ENCODE measurements around the gene LONP1. TPM values are rescaled to one million over a fixed set of nuclear protein-coding genes. Genes with fewer than 3 reads are reported as not detected.
"Not testable (repeated sequence)": the region's sequence is repeated elsewhere in the genome, so short reads cannot be mapped to it uniquely, and the experiment has no call there.

LONP1 gene
- total RNA-seq, 1 donor: 163 TPM

DNA sequence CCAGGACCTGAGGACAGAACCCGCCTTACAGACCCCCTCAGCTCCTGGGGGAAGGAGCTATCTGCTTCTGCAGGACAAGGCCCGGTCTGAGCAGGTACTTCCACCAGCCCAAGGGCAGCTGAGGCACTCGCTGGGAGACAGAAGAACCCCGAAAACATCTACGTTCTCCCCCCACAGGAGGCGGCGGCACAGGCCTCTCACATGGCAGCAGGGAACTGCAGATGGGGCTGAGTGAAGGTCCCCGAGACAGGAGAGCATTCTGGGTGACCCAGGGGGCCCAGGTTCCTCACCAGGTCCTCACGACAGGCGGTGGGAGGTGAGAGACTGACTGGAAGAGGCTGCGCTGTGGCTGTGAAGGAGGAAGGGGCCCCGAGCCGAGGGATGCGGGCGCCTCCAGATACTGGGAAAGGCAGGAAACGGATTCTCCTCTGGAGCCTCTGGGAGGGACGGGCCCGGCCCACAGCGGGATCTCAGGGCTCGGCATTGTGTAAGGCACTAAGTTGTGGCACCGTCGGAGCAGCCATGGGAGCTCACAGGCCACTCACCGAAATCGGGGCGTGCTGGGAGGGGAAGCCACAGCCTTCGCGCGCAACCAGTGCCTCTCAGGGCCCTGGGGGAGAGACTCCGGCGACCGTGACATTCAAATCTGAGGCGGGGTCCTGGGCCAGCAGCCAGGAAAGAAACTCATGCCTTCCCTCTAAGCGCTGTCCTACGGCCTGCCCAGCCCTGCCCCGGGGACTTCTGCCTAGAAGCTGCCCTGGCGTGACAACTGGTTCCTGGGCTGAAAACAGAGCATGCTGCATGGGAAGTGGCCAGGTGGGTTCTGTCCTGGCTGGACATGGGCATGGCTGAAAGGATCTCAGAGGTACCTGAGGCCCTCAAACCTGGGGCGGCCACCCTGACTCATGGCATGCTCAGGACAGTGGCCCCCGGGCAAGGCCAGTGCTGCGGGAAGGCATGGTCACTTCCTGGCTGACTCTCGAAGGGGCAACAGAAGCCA, 15.8 kb downstream of the LONP1 start:
- Histone ChIP-seq H3K9me3 (ENCODE audit: low read depth, low read length) (no peaks in the 10 kb centered on the region), H4K20me1 (ENCODE audit: insufficient read depth, low read length) (peaks cover 4% of the 10 kb centered on the region), H3K36me3 (ENCODE audit: insufficient read depth, low read length) (peaks cover 50% of the 10 kb centered on the region), H3K27ac (ENCODE audit: low read depth, low read length) (no peak overlapping the region), H2AFZ (ENCODE audit: low read length) (no peak overlapping the region), H3K27me3 (ENCODE audit: insufficient read depth, low read length) (no peaks in the 10 kb centered on the region), H3K4me3 (ENCODE audit: insufficient read depth, low read length) (no peak overlapping the region), H3K4me2 (ENCODE audit: insufficient read depth, low read length) (no peak overlapping the region), H3K4me1 (ENCODE audit: insufficient read depth, low read length) (no peaks in the 10 kb centered on the region), H3K79me2 (ENCODE audit: insufficient read depth, low read length) (peaks cover 11% of the 10 kb centered on the region)
- DNase-seq (ENCODE audit: insufficient read length, low spot score, missing footprints): peak; percentile 73
- TF ChIP-seq, protein P1, sequence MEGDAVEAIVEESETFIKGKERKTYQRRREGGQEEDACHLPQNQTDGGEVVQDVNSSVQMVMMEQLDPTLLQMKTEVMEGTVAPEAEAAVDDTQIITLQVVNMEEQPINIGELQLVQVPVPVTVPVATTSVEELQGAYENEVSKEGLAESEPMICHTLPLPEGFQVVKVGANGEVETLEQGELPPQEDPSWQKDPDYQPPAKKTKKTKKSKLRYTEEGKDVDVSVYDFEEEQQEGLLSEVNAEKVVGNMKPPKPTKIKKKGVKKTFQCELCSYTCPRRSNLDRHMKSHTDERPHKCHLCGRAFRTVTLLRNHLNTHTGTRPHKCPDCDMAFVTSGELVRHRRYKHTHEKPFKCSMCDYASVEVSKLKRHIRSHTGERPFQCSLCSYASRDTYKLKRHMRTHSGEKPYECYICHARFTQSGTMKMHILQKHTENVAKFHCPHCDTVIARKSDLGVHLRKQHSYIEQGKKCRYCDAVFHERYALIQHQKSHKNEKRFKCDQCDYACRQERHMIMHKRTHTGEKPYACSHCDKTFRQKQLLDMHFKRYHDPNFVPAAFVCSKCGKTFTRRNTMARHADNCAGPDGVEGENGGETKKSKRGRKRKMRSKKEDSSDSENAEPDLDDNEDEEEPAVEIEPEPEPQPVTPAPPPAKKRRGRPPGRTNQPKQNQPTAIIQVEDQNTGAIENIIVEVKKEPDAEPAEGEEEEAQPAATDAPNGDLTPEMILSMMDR (IDR thresholded peaks at IDR 0.05; ENCODE audit: extremely low read depth, low read depth, low read length): no peak

DNA sequence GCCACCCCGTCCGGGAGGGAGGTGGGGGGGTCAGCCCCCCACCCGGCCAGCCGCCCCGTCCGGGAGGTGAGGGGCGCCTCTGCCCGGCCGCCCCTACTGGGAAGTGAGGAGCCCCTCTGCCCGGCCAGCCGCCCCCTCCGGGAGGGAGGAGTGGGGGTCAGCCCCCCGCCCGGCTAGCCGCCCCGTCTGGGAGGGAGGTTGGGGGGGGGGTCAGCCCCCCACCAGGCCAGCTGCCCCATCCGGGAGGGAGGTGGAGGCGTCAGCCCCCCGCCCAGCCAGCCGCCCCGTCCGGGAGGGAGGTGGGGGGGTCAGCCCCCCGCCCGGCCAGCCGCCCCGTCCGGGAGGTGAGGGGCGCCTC, 17.9 kb downstream of the LONP1 start:
- H3K4me2 ChIP-seq (ENCODE audit: insufficient read depth, low read length); DNase-seq (ENCODE audit: insufficient read length, low spot score, missing footprints); H3K9me3 ChIP-seq (ENCODE audit: low read depth, low read length); H3K27ac ChIP-seq (ENCODE audit: low read depth, low read length); H3K27me3 ChIP-seq (ENCODE audit: insufficient read depth, low read length); H2AFZ ChIP-seq (ENCODE audit: low read length); H3K4me3 ChIP-seq (ENCODE audit: insufficient read depth, low read length); H3K4me1 ChIP-seq (ENCODE audit: insufficient read depth, low read length): not testable (repeated sequence)
- Histone ChIP-seq H3K79me2 (ENCODE audit: insufficient read depth, low read length) (peaks cover 14% of the 10 kb centered on the region), H3K36me3 (ENCODE audit: insufficient read depth, low read length) (peaks cover 60% of the 10 kb centered on the region), H4K20me1 (ENCODE audit: insufficient read depth, low read length) (peaks cover 14% of the 10 kb centered on the region)

DNA sequence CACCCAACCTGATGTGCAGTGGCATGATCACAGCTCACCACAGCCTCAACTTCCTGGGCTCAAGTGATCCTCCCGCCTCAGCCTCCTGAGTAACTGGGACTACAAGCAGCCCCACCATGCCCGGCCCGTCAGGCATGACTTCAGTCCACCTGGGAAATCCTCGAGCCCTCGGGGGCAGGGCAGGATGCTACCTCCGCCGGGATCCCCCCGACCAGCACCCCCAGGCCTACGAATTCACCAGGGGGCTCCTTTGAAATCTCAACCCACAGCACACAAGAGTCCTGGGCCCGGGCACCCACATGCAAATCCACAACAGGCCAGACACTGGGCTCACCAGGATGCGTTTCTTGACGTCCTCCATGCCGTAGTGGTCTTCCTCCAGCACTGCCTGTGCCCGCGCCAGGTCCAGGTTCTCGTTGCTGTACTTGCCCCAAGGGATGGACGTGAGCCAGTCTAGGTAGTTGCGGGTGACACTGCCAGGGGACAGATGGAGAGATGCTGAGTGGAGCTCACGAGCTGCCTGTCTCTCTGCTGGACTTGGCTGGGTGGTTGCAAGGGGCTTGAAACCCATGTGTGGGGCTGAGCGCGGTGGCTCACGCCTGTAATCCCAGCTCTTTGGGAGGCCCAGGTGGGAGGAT, 19.4 kb downstream of the LONP1 start:
- no peak overlapping the region for H3K27ac ChIP-seq (ENCODE audit: low read depth, low read length)
- DNase-seq (ENCODE audit: insufficient read length, low spot score, missing footprints): peak; percentile 76
- no peaks in the 10 kb centered on the region for H3K9me3 ChIP-seq (ENCODE audit: low read depth, low read length)
- H3K4me2 ChIP-seq (ENCODE audit: insufficient read depth, low read length): no peak overlapping the region
- H3K27me3 ChIP-seq (ENCODE audit: insufficient read depth, low read length): no peaks in the 10 kb centered on the region
- peaks cover 29% of the 10 kb centered on the region for H3K79me2 ChIP-seq (ENCODE audit: insufficient read depth, low read length)
- TF ChIP-seq, protein P1 (IDR thresholded peaks at IDR 0.05; ENCODE audit: extremely low read depth, low read depth, low read length): no peak
- H2AFZ ChIP-seq (ENCODE audit: low read length): no peak overlapping the region
- H3K36me3 ChIP-seq (ENCODE audit: insufficient read depth, low read length): peaks cover 65% of the 10 kb centered on the region
- H4K20me1 ChIP-seq (ENCODE audit: insufficient read depth, low read length): peaks cover 22% of the 10 kb centered on the region
- no peak overlapping the region for H3K4me3 ChIP-seq (ENCODE audit: insufficient read depth, low read length)
- H3K4me1 ChIP-seq (ENCODE audit: insufficient read depth, low read length): no peaks in the 10 kb centered on the region

DNA sequence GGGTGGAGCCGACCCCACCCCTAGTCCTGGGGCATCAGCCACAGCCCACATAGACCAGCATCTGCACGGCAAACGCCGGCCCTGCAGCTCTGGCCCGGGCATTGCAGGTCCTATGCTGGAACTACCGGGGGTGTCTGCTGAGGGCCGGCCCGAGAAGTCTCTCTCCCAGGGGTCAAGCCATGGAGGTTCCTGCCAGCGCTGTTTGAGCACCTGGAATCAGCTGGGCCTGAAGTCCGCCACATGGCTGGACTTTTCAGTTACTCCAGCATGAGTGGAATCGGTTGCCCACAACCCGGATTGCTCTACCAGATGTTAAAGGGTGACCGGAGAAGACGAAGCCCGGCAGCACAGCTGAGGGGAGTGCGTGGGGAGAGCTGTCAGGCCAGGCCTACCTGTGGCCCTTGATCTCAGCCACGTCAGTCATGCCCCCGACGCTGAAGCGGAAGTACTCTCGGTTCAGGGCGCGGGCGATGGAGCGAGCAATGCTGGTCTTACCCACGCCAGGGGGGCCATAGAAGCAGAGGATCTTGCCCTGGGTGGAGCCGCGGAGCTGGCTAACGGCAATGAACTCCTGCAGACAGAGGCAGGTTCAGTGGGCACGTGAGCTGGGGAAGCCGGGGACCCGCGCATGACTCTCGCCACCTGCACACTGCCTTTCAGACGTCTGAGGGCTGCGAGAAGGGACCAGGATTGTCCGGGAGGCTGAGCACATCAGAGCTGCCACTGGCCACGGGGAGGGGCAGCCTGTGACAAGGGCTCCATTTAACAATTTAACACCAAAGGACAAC, 21.1 kb downstream of the LONP1 start:
- Histone ChIP-seq H3K79me2 (ENCODE audit: insufficient read depth, low read length) (peaks cover 46% of the 10 kb centered on the region), H2AFZ (ENCODE audit: low read length) (no peak overlapping the region), H3K4me2 (ENCODE audit: insufficient read depth, low read length) (no peak overlapping the region), H4K20me1 (ENCODE audit: insufficient read depth, low read length) (peaks cover 39% of the 10 kb centered on the region), H3K36me3 (ENCODE audit: insufficient read depth, low read length) (peaks cover 68% of the 10 kb centered on the region), H3K4me1 (ENCODE audit: insufficient read depth, low read length) (no peaks in the 10 kb centered on the region), H3K27me3 (ENCODE audit: insufficient read depth, low read length) (no peaks in the 10 kb centered on the region), H3K27ac (ENCODE audit: low read depth, low read length) (no peak overlapping the region), H3K9me3 (ENCODE audit: low read depth, low read length) (no peaks in the 10 kb centered on the region), H3K4me3 (ENCODE audit: insufficient read depth, low read length) (no peak overlapping the region)
- TF ChIP-seq, protein P1 (IDR thresholded peaks at IDR 0.05; ENCODE audit: extremely low read depth, low read depth, low read length): no peak
- DNase-seq (ENCODE audit: insufficient read length, low spot score, missing footprints): peak; percentile 68
